ENCODE results near the gene COX4I1.

The COX4I1 gene

GRCh38 chr16:85842435-85842834, 42.9 kb downstream of the COX4I1 start:
- no peak for DNase-seq (ENCODE audit: low spot score)

GRCh38 chr16:85842848-85843247, 43.4 kb downstream of the COX4I1 start:
- DNase-seq (ENCODE audit: low spot score), result no peak

GRCh38 chr16:85843471-85844168, 44.1 kb downstream of the COX4I1 start:
- DNase-seq (ENCODE audit: low spot score), result no peak

DNA sequence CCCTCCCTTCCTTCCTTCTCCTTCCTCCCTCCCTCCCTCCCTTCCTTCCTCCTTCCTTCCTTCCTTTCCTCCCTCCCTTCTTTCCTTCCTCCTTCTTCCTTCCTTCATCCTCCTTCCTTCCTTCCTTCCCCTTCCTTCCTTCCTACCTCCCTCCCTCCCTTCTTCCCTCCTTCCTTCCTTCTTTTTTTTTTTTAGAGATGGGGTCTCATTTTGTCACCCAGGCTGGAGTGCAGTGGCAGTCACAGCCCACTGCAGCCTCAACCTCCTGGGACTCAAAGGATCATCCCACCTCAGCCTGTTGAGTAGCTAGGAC, 44.6 kb downstream of the COX4I1 start:
- no peak for DNase-seq (ENCODE audit: low spot score)

DNA sequence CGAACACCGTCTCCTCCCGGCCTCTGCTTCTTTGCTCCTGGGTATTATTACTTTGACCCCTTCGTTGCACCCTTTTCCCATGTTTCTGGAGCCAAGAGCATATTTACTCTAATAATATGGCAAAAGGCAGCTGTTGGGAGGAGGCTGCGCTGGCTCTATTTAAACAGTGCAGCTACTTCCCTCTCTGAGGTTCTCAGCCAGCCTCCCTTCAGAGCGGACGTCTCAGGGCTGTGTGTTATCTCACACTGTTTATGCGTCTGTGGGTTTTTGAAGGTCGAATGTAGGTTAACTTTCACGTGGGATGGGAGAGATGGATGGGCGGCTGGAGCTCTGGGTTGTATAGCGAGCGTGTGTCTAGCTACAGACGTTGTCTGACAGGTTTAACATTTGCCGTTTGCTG, 45.3 kb downstream of the COX4I1 start:
- no peak for DNase-seq (ENCODE audit: low spot score)

DNA sequence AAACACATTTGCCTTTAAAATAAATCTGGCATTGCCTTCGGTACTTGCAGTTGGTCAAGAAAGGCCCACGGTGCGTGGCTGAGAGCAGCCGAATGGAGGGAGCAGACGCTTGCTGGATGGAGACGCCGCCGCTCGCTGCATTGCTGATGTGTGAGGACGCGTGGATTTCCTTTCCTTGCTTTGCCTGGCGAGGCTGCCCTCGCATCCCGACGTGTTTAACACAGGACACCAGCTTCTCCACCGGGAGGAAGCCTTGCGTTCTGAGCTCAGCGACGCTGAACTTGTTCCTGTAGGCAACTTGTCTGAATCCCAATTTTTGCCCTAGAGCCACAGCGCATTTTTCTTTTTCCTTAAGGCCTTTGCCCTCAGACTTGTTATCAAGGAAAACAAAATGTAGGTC, 45.8 kb downstream of the COX4I1 start:
- DNase-seq (ENCODE audit: low spot score), result no peak

DNA sequence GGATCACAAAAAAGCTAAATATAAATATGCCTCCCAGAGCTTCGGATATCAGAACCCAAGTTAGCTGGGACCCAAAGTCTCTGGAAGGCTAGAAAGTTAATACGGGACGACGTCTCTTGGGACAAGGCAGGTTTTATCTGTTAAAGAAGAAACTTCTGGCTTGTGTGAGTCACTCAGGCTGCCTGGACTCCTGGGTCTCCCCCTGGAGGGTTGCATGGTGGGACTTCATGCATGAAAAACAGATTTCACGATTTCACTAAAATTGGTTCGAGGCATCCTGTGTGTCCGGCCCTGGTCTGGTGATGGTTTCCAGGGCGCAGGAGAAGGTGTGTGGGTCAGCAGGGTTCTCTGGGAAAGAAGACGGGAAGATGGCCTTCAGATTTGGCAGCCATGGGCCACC, 47.0 kb downstream of the COX4I1 start:
- DNase-seq (ENCODE audit: low spot score), result no peak

GRCh38 chr16:85847036-85847435, 47.5 kb downstream of the COX4I1 start:
- DNase-seq (ENCODE audit: low spot score), result no peak

DNA sequence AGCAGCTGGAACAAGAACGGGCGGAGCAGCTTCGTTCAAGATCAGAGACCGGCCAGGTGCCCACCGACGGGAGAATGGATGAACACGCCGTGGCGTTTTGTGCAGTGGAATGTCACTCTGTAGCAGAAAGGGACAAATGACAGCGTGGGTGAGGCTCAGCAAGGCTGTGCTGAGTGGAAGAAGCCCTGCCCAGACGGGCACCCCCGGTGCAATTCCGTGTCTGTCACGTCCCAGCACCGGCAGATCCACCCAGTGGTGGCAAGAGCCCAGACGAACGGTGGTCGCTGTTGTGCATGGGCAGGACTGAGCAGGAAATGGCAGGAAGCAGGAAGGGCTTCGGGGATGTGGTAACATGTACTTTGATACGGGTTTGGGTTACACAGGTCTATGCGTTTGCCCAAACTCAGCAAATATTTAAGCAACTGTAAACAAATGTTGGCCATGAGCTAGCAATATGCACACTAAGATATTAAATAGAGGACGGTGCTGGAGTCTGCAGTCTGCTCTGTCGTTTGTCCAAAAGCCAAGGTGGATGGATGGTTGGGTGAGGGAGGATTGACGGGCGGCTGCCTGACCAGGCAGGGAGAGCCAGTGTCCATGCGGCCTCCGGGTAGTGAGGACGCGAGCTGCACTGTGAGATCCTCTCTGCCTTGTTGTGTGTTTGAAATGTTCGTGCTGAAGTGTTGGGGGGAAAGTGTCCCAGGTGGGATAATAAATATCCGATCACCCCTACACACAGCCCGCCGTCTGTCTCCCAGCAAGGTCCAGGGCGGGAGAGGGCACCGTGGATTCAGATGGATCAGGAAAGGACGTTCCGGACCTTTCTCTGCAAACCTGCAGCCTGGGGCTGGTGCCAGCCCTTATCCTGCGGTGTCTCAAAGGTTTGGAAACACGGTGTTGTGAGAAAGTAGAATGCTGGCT, 48.4 kb downstream of the COX4I1 start:
- no peak for DNase-seq (ENCODE audit: low spot score)

- no peak for DNase-seq (ENCODE audit: low spot score)
These were observed 49.5 kb downstream of the COX4I1 start for GRCh38 chr16:85848986-85849385.

DNA sequence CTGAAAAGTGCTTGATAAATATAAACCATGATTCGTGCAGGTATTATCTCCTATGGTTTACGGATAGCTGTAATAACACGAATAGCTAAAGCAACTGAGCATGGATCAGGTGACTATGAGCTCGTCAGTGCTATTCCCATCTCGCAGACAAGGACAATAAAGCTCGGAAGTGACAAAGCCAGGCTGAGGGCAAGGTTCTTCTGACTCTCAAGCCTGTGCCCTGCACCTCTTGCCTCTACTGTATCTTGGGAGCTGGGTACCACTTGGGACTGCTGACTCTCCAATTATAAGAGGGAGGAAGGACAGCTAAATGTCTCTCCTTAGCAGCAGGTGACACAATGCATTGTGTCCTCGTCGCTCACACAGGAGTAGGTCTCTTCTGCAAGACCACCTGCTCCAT, 49.9 kb downstream of the COX4I1 start:
- no peak for DNase-seq (ENCODE audit: low spot score)

- no peak for DNase-seq (ENCODE audit: low spot score)
These were observed 50.9 kb downstream of the COX4I1 start for GRCh38 chr16:85850344-85850880.

- DNase-seq (ENCODE audit: low spot score), result no peak
These were observed 51.7 kb downstream of the COX4I1 start for GRCh38 chr16:85851034-85851785.

GRCh38 chr16:85853547-85854545, 54.4 kb downstream of the COX4I1 start:
- no peak for DNase-seq (ENCODE audit: low spot score)

DNA sequence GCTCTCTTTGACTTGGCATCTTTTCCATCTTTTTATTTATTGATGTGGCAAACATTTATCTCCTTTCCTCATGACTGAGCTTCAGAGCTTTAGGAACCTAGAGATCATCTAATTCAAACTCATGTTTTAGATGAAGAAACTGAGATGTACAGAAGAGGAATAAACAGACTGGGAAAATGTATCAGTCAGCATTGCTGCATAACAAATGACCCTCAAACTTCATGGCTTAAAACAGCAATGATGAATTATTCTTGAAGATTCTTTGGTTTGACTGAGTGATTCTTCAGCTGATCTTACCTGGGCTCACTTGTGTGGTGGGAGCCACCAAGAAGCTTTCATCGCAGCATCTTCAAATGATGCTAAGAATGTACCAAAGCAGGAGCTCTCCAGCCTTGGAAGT, 55.4 kb downstream of the COX4I1 start:
- no peak for DNase-seq (ENCODE audit: low spot score)

DNA sequence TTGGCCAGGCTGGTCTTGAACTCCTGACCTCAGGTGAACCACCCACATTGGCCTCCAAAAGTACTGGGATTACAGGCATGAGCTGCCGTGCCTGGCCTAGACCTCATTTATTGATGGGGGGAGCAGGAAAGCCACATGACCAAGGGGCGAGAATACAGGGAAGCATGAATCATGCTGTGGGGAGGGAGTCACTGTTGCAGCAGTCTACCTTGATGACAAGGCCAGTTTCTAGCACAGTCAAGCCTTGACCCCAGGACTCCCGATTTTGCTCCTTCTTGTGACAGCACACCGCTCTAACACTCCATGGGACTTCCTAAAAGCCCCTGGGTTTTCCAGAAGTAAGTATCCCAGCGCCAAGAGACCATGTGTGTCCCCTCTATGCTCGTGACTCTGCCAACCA, 56.6 kb downstream of the COX4I1 start:
- DNase-seq (ENCODE audit: low spot score), result peak; percentile 26

DNA sequence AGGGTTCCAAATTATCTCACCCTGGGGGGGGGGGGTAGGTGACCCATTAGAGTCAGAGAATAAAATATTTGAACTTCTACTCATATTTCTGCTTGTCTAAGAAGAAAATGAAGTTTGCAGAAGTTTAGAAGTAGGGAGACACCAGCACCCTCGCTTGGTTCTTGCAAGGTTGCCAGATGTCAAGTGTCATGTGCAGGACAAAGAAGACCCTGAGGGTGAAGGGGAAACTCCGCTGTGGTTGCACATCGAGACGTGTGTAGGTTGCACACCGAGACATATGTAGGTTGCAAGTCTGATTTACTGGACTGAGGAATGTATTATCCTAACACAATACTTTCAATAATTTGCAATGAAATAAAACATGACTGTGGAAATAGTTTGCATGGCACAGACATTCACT, 57.1 kb downstream of the COX4I1 start:
- no peak for DNase-seq (ENCODE audit: low spot score)
